Right atrium auricular region (tissue), 2 donors: ENCODE data around the gene DLGAP1. TPM values are rescaled to one million over a fixed set of nuclear protein-coding genes. Genes with fewer than 3 reads are reported as not detected.

Experiments used
- DNase-seq: peaks from one replicate; pipeline ENCODE4 v3.0.0-alpha.2; 2019; ENCODE audit warnings: low spot score
- H3K27ac ChIP-seq, 2 donors: fragments of 200-600 bp; sonication (generic); 1 replicate in 1 of 2; 2 replicates in 1 of 2; pipeline ENCODE4 v1.5.1; 2016 to 2019
- H3K27me3 ChIP-seq, 2 donors: fragments of 200-600 bp; sonication (generic); one replicate each; pipeline versions ENCODE4 v1.5.1 to v1.6.0; 2017 to 2019
- H3K36me3 ChIP-seq: fragments of 200-600 bp; sonication (generic); one replicate; pipeline ENCODE4 v1.5.1; 2016
- H3K4me1 ChIP-seq, 2 donors: fragments of 200-600 bp; sonication (generic); one replicate each; pipeline versions ENCODE4 v1.5.1 to v1.6.0; 2017 to 2019
- H3K4me3 ChIP-seq, 2 donors: fragments of 200-600 bp; sonication (generic); 1 replicate in 1 of 2; 2 replicates in 1 of 2; pipeline ENCODE4 v1.5.1; 2017 to 2019; ENCODE audit warnings: mild to moderate bottlenecking in 1 of 2, moderate library complexity in 1 of 2
- H3K9me3 ChIP-seq, 2 donors: fragments of 200-600 bp; sonication (generic); one replicate each; pipeline ENCODE4 v1.5.1; 2019
- total RNA-seq, 2 donors: library from RNA; depleted of rRNA; stranded (reverse); fragments of >200 nt; gene quantifications; one replicate each; pipeline ENCODE4 v1.1.0, GENCODE V29; 2016
- TF ChIP-seq, protein P1 (sequence below), 2 donors: fragments of 200-600 bp; sonication (generic); IDR thresholded peaks; one replicate each; pipeline ENCODE4 v1.5.1; 2019; ENCODE audit warnings: antibody characterized with exemption in 2 of 2

Gene DLGAP1
- total RNA-seq, 2 donors from 2014 or later, result 0.56 to 1.1 TPM

DNA sequence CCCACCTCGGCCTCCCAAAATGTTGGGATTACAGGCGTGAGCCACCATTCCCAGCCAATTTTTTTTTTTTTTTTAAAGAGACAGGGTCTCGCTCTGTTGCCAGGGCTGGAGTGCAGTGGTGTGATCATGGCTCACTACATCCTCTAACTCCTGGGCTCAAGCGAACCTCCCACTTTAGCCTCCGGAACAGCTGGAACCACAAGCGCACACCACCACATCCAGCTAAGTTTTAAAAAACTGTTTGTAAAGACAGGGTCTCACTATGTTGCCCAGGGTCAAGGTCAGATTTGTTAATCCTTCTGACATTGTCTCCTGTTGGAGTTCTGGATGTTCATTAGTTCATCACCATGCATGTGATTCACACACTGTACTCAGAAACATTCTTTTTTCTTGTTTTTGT is 855.2 kb downstream of the DLGAP1 start:
- Histone ChIP-seq H3K27ac (peak overlapping the region in 1 of 2 donors; percentile 96), H3K27me3 (no peaks in the 10 kb centered on the region), H3K4me3 (no peak overlapping the region), H3K9me3 (no peaks in the 10 kb centered on the region), H3K36me3 (no peaks in the 10 kb centered on the region), H3K4me1 (peaks cover 0 to 55% of the 10 kb centered on the region in 2 donors)
- no peak for DNase-seq
- TF ChIP-seq, protein P1, sequence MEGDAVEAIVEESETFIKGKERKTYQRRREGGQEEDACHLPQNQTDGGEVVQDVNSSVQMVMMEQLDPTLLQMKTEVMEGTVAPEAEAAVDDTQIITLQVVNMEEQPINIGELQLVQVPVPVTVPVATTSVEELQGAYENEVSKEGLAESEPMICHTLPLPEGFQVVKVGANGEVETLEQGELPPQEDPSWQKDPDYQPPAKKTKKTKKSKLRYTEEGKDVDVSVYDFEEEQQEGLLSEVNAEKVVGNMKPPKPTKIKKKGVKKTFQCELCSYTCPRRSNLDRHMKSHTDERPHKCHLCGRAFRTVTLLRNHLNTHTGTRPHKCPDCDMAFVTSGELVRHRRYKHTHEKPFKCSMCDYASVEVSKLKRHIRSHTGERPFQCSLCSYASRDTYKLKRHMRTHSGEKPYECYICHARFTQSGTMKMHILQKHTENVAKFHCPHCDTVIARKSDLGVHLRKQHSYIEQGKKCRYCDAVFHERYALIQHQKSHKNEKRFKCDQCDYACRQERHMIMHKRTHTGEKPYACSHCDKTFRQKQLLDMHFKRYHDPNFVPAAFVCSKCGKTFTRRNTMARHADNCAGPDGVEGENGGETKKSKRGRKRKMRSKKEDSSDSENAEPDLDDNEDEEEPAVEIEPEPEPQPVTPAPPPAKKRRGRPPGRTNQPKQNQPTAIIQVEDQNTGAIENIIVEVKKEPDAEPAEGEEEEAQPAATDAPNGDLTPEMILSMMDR (IDR thresholded peaks at IDR 0.05), result no peak

DNA sequence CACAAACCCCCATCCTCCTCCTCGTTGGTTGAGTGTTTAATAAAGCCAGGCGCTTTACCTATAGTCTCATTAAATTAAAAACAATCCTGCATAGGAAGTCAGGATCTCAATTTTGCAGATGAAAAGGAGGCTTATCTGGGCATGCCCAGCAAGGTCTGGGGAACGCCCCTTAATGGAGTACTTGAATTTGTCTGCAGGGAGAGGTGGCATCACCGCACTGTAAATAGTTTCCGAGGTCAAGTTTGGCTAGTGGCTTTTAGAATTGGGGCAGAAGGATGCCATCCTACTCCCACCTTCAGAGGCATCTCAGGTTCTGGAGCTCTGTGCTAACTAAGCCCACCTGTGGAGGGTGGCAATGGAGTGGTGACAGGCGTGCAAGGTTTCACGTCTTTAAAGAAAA is 855.9 kb downstream of the DLGAP1 start:
- peak overlapping the region; percentile 44 to 96 for H3K27ac ChIP-seq
- DNase-seq, result no peak

DNA sequence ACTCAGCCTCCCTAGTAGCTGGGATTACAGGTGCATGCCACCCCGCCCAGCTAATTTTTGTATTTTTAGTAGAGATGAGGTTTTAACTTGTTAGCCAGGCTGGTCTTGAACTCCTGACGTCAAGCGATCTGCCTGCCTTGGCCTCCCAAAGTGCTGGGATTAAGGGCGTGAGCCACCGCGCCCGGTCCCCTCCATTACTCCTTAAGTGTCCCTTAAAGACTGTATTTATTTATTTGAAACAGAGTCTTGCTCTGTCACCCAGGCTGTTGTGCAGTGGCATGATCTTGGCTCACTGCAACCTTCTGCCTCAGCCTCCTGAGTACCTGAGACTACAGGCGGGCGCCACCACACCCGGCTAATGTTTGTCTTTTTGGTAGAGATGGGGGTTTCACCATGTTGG is 856.5 kb downstream of the DLGAP1 start:
- TF ChIP-seq, protein P1 (IDR thresholded peaks at IDR 0.05), result no peak
- Histone ChIP-seq H3K4me3 (no peak overlapping the region), H3K27me3 (no peaks in the 10 kb centered on the region), H3K27ac (peak overlapping the region in 1 of 2 donors; percentile 96), H3K4me1 (peaks cover 0 to 47% of the 10 kb centered on the region in 2 donors), H3K36me3 (no peaks in the 10 kb centered on the region), H3K9me3 (no peaks in the 10 kb centered on the region)
- no peak for DNase-seq

More for the DNA sequence above, 855.9 kb downstream of the DLGAP1 start:
- TF ChIP-seq, protein P1 (IDR thresholded peaks at IDR 0.05), result no peak
- Histone ChIP-seq H3K4me3 (no peak overlapping the region), H3K9me3 (no peaks in the 10 kb centered on the region), H3K27me3 (no peaks in the 10 kb centered on the region), H3K4me1 (peaks cover 0 to 53% of the 10 kb centered on the region in 2 donors), H3K36me3 (no peaks in the 10 kb centered on the region)

DNA sequence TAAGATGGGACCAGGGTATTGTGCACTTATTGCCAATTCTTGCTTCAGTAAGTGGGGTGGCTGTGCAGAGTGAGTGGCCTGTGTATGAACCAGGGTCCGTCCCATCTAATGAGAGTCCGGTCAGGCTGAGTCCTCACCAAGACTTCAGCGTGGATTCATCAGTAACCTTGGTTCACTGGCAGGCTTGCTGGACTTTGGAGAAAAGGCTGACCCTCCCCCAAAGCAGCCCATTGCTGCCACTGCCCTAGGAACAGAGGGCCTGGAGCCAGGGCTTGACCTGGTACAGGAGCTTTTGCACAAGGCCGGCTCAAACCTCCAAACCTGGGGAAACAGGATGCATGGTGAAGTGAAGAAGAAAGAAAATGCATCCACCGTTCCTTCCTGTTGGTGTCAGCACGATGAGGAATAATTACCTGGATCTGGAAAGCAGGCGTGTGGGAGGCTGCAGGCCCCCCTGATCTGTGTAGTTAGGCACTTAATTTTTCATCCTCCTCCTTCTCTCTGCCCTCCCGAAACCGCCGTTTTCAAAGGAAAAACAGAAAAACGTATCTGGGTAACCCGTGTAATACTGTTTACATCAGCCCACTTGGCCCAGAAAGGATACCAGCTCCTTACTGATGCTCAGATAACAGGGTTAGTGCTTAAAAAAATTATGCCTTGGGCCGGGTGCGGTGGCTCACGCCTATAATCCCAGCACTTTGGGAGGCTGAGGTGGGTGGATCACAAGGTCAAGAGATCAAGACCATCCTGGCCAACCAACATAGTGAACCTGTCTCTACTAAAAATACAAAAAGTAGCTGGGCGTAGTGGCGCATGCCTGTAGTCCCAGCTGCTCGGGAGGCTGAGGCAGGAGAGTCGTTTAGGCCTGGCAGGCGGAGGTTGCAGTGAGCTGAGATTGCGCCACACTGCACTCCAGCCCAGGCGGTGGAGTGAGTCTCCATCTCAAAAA is 857.4 kb downstream of the DLGAP1 start:
- H3K4me3 ChIP-seq, result no peak overlapping the region

DNA sequence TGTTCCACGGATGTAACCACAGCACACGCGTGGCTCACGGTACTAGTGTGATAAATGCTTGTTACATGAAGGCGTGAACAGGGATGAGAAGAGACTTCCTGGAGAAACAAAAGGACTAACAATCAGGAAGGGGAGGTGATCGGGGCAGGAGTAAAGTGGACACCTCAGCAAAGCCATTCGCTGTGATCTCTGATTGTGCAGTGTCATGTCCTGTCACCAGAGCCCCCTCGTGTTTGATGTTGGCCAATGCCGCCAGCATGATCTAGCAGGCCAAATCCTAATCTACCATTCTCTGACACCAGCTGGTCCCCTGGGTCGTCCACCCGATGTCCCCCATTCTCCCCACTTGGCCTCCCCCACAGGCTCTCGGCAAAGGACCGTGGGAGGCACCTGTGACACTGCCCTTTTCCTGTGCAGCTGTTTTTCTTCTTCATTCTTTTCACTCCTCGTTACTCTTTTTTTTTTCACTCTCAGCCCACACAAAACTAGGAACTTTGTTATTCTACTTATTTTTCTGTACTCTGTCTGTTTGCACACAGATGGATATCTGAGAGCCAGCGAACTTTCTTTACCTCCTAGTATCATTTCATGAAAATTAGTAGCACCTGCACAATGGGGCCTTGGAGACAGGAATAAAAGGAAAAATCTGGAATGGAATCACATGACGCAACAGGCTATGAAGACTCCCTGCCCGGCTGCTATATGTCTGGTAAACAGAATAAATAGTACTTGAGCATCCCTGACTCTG is 858.3 kb downstream of the DLGAP1 start:
- TF ChIP-seq, protein P1 (IDR thresholded peaks at IDR 0.05), result peak in 1 of 2 donors; percentile 23
- peaks cover 0 to 46% of the 10 kb centered on the region in 2 donors for H3K4me1 ChIP-seq
- no peaks in the 10 kb centered on the region for H3K36me3 ChIP-seq
- H3K9me3 ChIP-seq, result no peaks in the 10 kb centered on the region
- H3K4me3 ChIP-seq, result peak overlapping the region in 1 of 2 donors; percentile 0
- DNase-seq, result peak; percentile 83
- H3K27ac ChIP-seq, result peak overlapping the region; percentile 96 to 97
- no peaks in the 10 kb centered on the region for H3K27me3 ChIP-seq

More for the DNA sequence above, 857.4 kb downstream of the DLGAP1 start:
- peak overlapping the region; percentile 96 to 97 for H3K27ac ChIP-seq
- no peaks in the 10 kb centered on the region for H3K27me3 ChIP-seq
- TF ChIP-seq, protein P1 (IDR thresholded peaks at IDR 0.05), result no peak
- H3K36me3 ChIP-seq, result no peaks in the 10 kb centered on the region
- no peaks in the 10 kb centered on the region for H3K9me3 ChIP-seq
- DNase-seq, result no peak
- H3K4me1 ChIP-seq, result peaks cover 0 to 46% of the 10 kb centered on the region in 2 donors
